Psoas muscle (tissue), 8 donors: ENCODE data around the gene RABGAP1L. TPM values are rescaled to one million over a fixed set of nuclear protein-coding genes. Genes with fewer than 3 reads are reported as not detected.
A peak's percentile ranks its signal among the peaks of the same experiment; 100 is the strongest.

ENCODE experiments used
- ATAC-seq, 4 donors: fragments of 200-7000 bp; cut with Tn5 transposase; one replicate each; pipeline ENCODE4 v1.9.1; 2020; ENCODE audit warnings: moderate library complexity in 3 of 4, mild to moderate bottlenecking in 2 of 4
- DNase-seq, 2 donors: peaks; one replicate each; pipeline ENCODE4 v3.0.0-alpha.2; 2020
- H3K27ac ChIP-seq: fragments of 200-600 bp; one replicate; pipeline ENCODE4 v1.8.0; 2022
- H3K27me3 ChIP-seq, 3 donors: fragments of 200-600 bp in 1 of 3; one replicate each; pipeline versions ENCODE4 v1.6.1 to v1.8.0; 2013 to 2022; ENCODE audit warnings: low read length in 2 of 3, mild to moderate bottlenecking in 2 of 3, moderate library complexity in 1 of 3; ENCODE audit not compliant: insufficient read depth in 3 of 3
- H3K36me3 ChIP-seq, 2 donors: fragments of 200-600 bp in 1 of 2; one replicate each; pipeline versions ENCODE4 v1.6.1 to v1.8.0; 2013 to 2022; ENCODE audit warnings: low read depth in 1 of 2, mild to moderate bottlenecking in 1 of 2, moderate library complexity in 1 of 2; ENCODE audit not compliant: insufficient read depth in 1 of 2
- H3K4me1 ChIP-seq: fragments of 200-600 bp; one replicate; pipeline ENCODE4 v1.8.0; 2022
- H3K4me3 ChIP-seq: fragments of 200-600 bp; one replicate; pipeline ENCODE4 v1.8.0; 2022; ENCODE audit warnings: mild to moderate bottlenecking
- H3K9me3 ChIP-seq: fragments of 200-600 bp; one replicate; pipeline ENCODE4 v1.8.0; 2022
- WGBS, 3 donors: extraction: QIAGEN DNeasy Blood & Tissue Kit; methylation state at CpG; one replicate each; pipeline versions ENCODE4 v1.1.6 to v1.1.7; 2013; 5-methylcytosine and 5-hydroxymethylcytosine counted together
- intact Hi-C, 2 donors: fragments of 100-400 bp; cut with DNase I; formaldehyde crosslinking; loops; one replicate each; pipeline versions ENCODE4 v1.11.0 to v1.14.2; 2022
- polyA plus RNA-seq, 3 donors: library from polyadenylated mRNA; stranded (reverse); fragments of 200-250 nt; gene quantifications; one replicate each; pipeline ENCODE4 v1.2.3, GENCODE V29; 2013
- total RNA-seq, 4 donors: library from RNA; stranded (reverse); fragmentation: NEBNext Ultra II Directional in 2 of 4; extraction: Animal tissue kit (Norgen Biotek cat#: 25700) in 2 of 4; gene quantifications; one replicate each; pipeline versions ENCODE4 v1.2.1 to v1.2.4, GENCODE V29; 2021 to 2023
- TF ChIP-seq, protein P1 (sequence below): fragments of 200-600 bp; IDR thresholded peaks from one replicate; pipeline ENCODE4 v1.8.0; 2022; ENCODE audit warnings: antibody characterized with exemption
- donor health status: healthy with polysubstance abuse.
- donor health status: DM: no; HTN: no; CAD: no; lungs with moderate emphysema.
- donor health status: Bipolar disorder and iron deficiency.
- donor health status: healthy.
- donor health status: DM: yes; HTN: yes; CAD: no.
- donor health status: DM: no; HTN: no; CAD: no.
- donor health status: DM: no; HTN: no; CAD: no.
- donor health status: DM: yes; HTN: yes; CAD: no.

The RABGAP1L gene
- total and polyA plus RNA-seq, 7 donors = 2.9 to 14.4 (median 8.7) TPM

DNA sequence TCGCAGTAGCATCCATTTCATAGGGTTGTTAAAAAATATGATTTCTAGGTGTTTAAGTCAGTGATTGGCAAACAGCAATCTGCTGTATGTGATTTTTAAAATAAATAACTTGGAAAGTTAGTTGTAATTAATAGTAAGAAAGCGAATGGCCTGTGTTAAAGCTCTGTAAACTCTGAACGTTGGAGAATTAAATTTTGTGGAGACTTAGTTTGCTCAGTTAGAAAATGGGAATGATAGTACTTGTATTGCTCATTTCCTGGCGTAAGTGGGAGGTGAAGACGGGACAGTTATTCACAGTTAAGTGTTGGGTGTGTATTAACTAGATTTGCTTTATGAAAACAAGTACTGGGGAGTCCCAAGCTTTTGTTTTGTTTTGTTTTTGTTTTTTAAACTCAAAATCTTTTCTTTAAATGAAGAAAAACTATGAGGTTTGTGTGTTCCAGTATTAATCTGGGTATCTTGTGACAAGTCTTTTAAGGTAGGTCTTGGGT lies 841.4 kb downstream of the RABGAP1L start:
- DNase-seq (no peak), ATAC-seq (no peak)
- Histone ChIP-seq H3K9me3 (no peaks in the 10 kb centered on the region), H3K27ac (peak overlapping the region; percentile 97), H3K4me1 (peaks cover 28% of the 10 kb centered on the region), H3K4me3 (peak overlapping the region; percentile 89), H3K36me3 (peaks cover 0 to 15% of the 10 kb centered on the region in 2 donors), H3K27me3 (no peaks in the 10 kb centered on the region)
- intact Hi-C loops = no loop called here
- TF ChIP-seq, protein P1, sequence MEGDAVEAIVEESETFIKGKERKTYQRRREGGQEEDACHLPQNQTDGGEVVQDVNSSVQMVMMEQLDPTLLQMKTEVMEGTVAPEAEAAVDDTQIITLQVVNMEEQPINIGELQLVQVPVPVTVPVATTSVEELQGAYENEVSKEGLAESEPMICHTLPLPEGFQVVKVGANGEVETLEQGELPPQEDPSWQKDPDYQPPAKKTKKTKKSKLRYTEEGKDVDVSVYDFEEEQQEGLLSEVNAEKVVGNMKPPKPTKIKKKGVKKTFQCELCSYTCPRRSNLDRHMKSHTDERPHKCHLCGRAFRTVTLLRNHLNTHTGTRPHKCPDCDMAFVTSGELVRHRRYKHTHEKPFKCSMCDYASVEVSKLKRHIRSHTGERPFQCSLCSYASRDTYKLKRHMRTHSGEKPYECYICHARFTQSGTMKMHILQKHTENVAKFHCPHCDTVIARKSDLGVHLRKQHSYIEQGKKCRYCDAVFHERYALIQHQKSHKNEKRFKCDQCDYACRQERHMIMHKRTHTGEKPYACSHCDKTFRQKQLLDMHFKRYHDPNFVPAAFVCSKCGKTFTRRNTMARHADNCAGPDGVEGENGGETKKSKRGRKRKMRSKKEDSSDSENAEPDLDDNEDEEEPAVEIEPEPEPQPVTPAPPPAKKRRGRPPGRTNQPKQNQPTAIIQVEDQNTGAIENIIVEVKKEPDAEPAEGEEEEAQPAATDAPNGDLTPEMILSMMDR = no peak
- 9 to 11% (median 11%) methylated on average over 5 of the region's 5 CpGs for WGBS, 3 donors

DNA sequence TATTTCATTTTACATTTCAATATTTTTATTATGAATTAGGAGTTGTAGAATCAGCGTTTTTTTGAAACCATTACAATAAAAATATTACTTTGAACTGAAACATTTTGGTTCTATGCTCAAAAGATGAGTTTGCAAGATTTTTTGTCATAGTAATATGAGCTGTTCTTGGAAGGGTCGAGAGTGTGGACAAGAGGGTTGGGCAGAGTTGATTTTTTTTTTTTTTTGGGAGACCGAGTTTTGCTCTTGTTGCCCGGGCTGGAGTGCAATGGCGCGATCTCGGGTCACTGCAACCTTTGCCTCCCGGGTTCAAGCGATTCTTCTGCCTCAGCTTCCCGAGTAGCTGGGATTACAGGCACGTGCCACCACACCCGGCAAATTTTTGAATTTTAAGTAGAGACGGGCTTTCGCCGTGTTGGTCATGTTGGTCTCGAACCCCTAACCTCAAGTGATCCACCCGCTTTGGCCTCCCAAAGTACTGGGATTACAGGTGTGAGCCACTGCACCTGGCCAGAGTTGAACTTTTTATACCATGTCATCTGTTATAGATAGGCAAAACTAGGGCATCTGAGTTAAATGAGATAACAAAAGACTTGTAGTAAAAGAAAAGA lies 843.7 kb downstream of the RABGAP1L start:
- no peak overlapping the region for H3K27ac ChIP-seq
- peaks cover 28% of the 10 kb centered on the region for H3K4me1 ChIP-seq
- H3K27me3 ChIP-seq = no peaks in the 10 kb centered on the region
- intact Hi-C loops = no loop called here
- TF ChIP-seq, protein P1 = no peak
- ATAC-seq = no peak
- no peak for DNase-seq
- WGBS, 3 donors = 47 to 62% (median 53%) methylated on average over 17 of the region's 17 CpGs
- peaks cover 3 to 36% of the 10 kb centered on the region in 2 donors for H3K36me3 ChIP-seq
- H3K9me3 ChIP-seq = no peaks in the 10 kb centered on the region
- H3K4me3 ChIP-seq = peak overlapping the region; percentile 20

DNA sequence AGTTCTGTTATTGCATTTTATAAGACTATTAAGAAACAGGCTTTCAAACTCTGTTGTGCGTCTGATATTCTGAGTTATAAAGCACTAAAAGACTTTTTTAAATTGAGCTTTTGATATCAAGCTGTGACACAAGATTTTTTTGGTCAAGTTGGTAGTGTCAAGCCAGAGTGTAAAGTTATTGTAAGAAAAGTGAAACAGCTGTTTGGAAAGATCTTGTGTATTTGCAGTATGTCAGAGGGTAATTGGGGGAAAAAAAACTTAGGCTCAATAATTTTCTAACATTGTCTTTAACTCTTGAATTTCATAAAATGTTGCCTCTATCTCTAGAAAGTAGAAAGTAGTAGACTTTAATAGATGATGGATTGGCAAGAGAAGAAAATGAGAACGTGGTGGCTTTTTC lies 844.2 kb downstream of the RABGAP1L start:
- Histone ChIP-seq H3K27me3 (no peaks in the 10 kb centered on the region), H3K36me3 (peaks cover 3 to 41% of the 10 kb centered on the region in 2 donors), H3K4me1 (peaks cover 28% of the 10 kb centered on the region), H3K27ac (no peak overlapping the region), H3K9me3 (no peaks in the 10 kb centered on the region), H3K4me3 (no peak overlapping the region)
- intact Hi-C loops = no loop called here
- DNase-seq = no peak
- 40 to 49% (median 43%) methylated on average over 2 of the region's 2 CpGs for WGBS, 3 donors
- ATAC-seq = no peak
- TF ChIP-seq, protein P1 = no peak

DNA sequence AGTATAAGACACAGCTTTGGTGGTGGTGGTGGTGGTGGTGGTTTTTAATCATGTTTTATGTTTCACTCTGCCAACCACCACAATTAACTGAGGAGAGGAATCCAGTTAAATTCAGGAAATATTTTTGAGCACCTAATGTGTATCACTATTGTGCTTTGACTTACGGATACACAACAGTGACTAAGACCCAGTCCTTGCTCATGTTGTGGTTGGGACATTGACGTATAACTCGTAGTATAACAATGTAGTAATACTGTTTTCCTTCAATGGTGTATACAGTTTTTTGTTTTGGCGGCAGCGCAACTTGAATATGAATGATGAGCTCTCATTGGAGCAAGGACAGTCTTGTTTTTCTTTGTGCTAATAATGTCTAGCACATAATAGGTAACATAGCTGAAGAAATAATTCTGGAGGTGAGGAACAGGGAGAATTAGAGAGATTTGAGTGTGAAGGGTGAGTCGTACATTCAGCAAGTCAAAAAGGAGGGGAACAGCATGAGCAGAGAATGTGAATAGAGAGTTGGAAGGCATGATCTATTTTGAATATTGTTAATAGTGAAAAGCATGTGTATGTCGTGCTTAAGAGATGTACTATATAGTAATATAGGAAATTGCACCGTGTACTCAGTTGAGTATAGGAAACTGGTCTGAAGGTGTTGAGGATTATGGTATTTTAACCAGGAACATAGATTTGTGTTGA lies 845.9 kb downstream of the RABGAP1L start:
- Histone ChIP-seq H3K27ac (no peak overlapping the region), H3K9me3 (no peaks in the 10 kb centered on the region), H3K4me3 (no peak overlapping the region), H3K36me3 (peaks cover 3 to 56% of the 10 kb centered on the region in 2 donors), H3K27me3 (no peaks in the 10 kb centered on the region), H3K4me1 (peaks cover 36% of the 10 kb centered on the region)
- 89 to 92% (median 91%) methylated on average over 8 of the region's 8 CpGs for WGBS, 3 donors
- intact Hi-C loops = loop anchor here in 1 of 2 donors (2.0 kb wide), 1 partner anchor 18 kb away; the partner anchor contains the start of gene MRPS14
- ATAC-seq (no peak), DNase-seq (no peak)
- TF ChIP-seq, protein P1 = no peak
